HG02973 (cell line): Measurements from ENCODE around the gene CELSR1.

ENCODE experiments used
- ATAC-seq: cut with Tn5 transposase; IDR thresholded peaks from one replicate; pipeline ENCODE4 v1.9.1; 2021; ENCODE audit warnings: moderate library complexity; ENCODE audit not compliant: unreplicated experiment

Gene CELSR1

DNA sequence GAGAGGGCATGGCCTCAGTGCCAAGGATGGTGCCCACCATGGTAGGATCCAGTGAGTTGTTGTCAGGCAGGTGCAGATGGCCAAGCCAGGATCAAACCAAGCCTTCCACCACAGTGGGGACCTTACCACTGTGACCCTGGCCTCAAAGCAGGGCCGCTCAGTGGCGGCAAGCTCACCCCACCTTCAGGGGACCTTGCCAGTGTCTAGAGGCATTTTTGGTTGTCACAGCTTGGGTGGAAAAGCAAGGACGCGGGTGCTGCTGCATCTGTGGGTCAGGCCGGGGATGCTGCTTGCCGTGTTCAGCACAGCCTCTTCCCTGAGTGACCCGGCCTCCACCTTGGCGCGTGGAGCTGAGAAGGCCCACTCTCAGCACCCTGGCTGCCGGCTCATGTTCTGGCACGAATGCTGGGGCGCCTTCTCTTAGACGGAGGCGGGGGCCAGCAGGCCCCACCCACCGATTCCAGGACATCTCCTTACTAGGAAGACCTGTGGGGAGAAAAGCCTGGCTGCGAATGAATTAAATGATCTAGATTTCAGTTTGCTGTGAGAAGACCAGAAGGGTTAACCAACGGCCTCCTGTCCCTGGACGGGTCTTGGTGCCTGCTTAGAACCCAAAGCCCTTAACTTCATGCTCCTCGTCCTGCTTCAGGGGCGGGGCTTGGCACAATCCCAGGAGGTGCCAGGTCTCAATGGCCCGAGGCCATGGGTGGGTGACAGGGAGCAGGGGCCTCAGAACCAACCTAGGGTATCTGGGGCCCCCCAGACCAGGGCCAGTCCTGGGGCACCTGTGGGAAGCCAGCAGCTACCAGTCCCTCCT lies 183.0 kb downstream of the CELSR1 start:
- no peak for ATAC-seq

DNA sequence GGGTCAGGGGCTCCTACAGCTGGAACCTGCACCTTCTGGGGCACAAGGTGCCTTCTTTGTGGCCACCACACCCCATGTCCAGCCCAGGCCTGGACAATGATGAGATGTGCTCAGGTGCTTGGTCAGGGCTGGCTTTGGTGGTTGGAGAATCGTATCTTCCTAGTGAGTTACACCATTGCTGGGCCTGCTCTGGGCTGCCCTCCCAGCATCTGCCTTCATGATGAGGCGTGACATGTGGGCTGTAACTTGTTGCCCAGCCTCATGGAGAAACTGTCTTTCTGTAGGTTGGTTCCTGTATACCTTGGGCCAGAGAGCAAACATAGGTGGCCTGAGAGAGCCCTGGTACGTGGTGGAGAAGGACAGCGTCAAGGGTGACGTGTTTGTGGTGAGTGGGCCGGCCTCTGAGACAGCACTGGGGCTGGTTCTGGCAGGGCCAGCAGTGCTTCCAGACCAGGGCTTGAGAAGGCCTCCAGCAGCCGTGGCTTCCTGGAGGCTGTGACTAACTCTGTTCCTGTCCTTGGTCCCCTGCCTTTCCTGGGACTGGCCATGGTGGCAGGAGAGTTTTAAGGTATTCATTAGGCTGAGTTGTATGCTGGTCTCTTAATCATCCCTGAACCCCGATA lies 183.8 kb downstream of the CELSR1 start:
- no peak for ATAC-seq

GRCh38 chr22:46352691-46353386 lies 184.6 kb downstream of the CELSR1 start:
- no peak for ATAC-seq

DNA sequence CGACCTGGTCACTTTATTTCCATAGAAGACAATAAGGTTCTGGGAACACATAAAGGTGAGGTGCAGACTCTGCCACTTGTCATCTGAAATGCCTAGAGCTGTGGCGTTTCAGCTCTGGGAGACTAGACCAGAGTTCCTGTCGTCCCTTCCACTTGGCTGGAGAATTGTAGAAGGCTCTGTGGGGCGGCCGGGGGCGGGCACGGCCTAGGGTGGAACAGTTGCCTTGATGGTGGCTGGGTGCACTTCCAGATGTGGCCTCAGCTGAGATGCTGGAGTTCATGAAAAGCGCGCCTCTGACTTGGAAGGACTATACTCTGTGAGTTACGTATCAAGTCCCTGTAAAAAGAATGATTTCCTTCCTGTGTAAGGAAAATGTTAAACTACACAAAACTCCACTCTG lies 185.1 kb downstream of the CELSR1 start:
- ATAC-seq: no peak

GRCh38 chr22:46351767-46352166 lies 185.7 kb downstream of the CELSR1 start:
- ATAC-seq: no peak

DNA sequence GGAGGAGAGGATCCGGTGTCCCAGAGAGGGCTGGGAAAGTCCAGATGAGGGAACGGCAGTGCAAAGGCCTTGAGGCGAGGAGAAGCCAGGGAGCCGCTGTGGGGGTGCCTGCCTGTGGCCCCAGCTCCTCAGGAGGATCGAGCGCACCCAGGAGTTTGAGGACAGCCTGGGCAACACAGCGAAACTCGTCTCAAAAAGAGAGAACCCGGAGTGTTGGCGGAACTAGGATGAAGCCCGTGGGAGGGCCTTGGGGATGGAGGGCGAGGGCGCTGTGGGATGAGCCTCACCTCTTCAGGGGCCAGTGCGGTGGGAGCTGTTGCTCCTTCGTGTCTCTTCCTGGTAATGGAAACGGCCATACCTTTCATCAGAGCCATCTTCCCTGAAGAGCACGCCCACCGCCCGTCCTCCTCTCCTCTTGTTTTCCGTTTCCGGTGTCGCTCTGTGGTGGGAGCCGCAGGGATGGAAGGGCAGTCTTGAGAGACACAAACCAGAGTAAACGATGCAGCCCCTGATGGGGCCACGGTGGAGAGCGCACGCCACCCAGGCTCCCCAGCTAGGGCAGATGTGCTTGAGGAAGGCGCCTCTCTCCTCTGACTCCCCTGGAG lies 186.2 kb downstream of the CELSR1 start:
- ATAC-seq: no peak

DNA sequence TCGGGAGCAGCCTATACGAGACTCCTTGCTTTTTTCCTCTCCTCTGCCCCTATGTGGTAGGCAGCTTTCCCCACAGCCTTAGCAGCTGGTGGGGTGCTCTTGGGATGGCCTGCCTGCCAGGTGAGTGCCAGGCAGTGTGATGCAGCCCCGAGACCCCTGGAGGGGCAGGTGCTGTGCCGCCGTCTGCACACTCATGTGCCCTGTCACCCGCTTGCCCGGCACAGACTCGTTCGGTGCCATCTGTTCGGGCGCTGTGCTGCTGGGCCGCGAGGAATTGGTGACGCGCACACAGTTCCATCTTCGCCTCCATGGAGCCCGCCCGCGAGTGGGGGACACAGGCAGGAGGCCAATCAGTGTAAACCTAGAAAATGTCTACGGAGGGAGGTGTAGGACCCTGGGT lies 186.8 kb downstream of the CELSR1 start:
- no peak for ATAC-seq

DNA sequence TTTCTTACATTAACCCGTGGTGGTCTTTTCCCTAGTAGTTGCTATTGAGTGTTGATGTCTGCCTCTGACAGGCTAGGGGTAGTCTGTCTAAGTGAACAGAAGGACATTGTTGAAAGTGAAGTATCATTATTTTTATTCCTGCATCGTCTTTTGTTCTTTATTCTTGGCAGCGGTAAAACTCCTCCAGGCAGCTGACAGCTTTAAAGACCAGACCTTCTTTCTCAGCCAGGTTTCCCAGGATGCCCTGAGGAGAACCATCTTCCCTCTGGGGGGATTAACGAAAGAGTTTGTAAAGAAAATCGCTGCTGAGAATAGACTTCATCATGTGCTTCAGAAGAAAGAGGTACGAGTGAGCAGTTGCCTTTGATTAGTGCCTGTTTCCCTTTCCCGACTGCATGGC lies 187.3 kb downstream of the CELSR1 start:
- no peak for ATAC-seq

DNA sequence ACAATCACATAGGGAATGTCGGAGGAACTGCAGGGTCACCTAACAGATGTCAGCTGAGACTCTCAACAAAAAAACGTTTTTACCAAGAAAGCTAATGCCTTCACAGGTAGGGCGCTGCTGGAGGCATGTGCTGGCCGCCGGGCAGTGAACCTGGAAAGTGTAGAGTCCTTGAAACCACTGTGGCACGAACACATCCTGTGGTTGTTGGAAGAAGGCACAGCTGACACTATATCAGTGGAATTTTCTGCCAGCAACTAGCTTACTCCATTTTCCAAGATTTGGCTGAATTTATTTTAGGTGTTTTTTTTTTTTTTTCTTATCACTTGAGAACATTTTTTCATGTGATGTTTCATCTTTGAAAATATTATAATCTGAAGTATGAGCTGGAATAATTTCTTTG lies 187.7 kb downstream of the CELSR1 start:
- no peak for ATAC-seq

DNA sequence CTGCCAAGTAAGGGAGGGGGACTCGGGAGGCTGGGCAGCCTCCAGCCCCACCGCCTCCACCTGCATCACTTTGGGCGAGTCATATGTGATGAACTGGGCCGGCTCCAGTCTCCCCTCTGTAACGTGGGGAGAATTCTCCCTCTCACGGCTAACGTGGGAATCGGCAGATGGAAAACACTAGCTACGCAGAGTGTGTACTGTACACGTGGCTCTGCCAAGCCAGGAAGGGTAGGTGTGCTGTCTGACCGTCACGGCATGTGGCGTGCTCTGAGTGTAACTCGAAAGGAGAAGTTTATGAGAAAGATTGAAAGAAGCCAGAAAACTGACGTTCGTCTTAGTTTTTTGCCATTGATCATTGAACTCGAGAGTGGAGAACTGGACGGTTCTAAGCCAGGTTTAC lies 188.2 kb downstream of the CELSR1 start:
- no peak for ATAC-seq

DNA sequence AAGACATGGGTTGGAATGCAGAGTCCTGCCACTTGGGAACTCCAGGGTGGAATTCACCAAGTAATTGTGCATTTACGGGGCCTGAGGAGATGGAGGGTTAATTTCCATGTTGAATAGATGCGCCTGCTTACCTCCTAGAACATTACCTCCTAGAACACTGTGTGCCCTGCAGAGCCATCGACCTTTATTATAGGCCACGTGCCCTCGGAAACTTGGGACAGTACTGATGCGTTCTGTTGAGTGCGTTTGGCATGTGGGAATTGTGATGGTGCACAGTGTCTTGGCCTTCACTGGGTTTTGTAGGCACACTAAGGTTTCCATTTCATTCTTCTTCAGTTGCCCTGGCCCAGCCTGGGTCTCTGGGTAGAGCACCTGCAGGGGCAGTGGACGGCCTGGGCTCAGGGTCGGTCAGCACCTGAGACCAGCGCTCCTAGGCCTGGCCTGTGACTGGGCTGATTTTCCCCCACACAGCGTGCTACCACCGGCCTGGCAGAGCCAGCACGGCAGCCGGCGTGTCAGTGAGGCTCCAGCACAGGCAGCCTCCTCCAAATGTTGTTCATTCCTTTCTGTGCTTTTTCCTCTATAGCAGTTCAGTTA lies 189.2 kb downstream of the CELSR1 start:
- no peak for ATAC-seq

GRCh38 chr22:46347646-46348045 lies 189.8 kb downstream of the CELSR1 start:
- ATAC-seq: no peak

DNA sequence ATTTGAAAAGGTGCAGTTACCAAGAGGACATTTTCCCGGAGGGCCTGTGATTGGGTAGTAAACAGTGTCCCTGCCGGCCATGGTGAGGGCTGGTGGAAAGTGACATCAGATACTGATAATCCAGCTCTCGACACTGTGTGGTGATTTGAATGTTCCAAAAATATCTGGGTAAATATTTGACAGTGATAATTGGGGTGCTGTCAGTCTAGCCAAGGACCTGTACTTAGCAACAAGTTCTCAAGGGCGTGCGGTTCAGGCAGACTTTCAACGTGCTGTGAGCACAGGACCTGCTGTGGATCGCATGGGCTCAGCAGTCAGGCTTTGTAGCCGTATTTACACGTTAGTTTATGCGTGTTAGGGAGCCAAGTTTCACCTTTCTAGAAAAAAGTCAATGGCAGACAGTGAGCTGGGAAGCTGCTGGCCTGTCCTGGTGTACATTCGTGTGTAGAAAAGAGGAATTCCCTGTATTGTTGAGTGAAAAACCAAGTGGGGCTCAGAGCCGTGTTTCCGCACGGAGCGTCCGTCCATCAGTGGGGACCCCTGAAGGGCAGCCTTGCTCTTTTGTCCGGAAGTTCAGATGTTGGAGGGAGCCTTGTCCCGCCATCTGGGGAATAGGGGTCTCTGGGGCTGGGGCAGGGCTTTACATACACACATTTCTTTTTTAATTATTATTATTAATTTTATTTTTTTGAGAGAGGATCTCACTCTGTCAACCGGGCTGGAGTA lies 190.6 kb downstream of the CELSR1 start:
- ATAC-seq: no peak

- ATAC-seq: no peak
Measured at GRCh38 chr22:46340676-46341075, 196.7 kb downstream of the CELSR1 start.

- no peak for ATAC-seq
Measured at GRCh38 chr22:46339956-46340355, 197.5 kb downstream of the CELSR1 start.

GRCh38 chr22:46338636-46339035 lies 198.8 kb downstream of the CELSR1 start:
- ATAC-seq: no peak

GRCh38 chr22:46337870-46338269 lies 199.6 kb downstream of the CELSR1 start:
- ATAC-seq: no peak

DNA sequence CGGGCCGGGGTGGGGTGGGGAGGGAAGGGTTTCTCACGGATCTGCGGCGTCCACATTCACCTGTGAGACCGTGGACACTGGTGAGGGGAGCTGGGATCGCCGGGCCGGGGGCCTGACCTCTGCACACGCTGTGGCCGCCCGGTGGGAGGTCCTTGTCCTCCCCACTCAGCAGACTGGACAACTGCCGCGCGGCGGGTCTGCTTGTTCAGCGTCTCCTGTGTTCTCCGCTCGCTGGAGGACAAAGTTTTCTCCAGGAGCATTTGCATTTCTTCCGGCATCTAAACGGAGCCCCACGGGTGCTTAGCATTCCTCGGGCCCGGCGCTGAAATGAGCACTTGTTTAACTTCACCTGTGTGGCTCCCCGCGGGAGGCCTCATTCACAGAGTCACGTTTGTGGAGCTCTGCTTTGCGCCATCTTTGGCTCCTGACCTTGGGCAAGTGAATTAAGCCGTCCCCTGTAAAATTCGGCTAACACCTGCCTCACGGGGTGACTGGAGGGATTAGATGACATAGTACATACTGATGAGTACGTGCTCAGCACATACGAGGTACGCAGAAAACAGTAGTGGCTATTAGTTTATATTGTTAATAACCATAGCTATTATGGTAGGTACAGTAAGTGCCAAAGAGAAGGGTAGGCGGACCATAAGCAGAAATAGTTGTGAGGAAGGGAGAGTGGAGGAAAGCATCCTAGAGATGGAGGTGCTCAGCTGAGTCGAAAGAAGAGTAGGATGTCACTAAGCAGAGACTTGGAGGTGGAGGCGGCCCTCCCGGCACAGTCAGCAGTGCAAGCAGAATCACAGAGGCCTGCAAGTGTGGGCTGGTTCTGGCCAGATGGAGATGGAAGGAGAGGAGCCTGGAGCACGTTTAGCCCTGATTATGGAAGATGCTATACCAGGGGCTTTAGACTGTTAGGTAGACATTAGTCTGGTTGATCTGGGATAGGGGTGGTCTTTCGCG lies 201.0 kb downstream of the CELSR1 start:
- no peak for ATAC-seq
